Testis (tissue), 3 donors: ENCODE data around the gene NUDT1. TPM values are rescaled to one million over a fixed set of nuclear protein-coding genes. Genes with fewer than 3 reads are reported as not detected.

ENCODE experiments used
- DNase-seq: peaks from one replicate; pipeline ENCODE4 v3.0.0-alpha.2; 2019
- H3K27ac ChIP-seq, 2 donors: fragments of 200-600 bp; sonication (generic); one replicate each; pipeline ENCODE4 v1.5.1; 2019
- H3K27me3 ChIP-seq: fragments of 200-600 bp; sonication (generic); one replicate; pipeline ENCODE4 v1.5.1; 2019
- H3K36me3 ChIP-seq: fragments of 200-600 bp; sonication (generic); one replicate; pipeline ENCODE4 v1.5.1; 2017; ENCODE audit warnings: low read depth; ENCODE audit errors: missing control alignments
- H3K4me1 ChIP-seq: fragments of 200-600 bp; sonication (generic); one replicate; pipeline ENCODE4 v1.5.1; 2019
- H3K4me3 ChIP-seq, 2 donors: fragments of 200-600 bp; sonication (generic); one replicate each; pipeline ENCODE4 v1.5.1; 2017 to 2019
- H3K9me3 ChIP-seq: fragments of 200-600 bp; sonication (generic); one replicate; pipeline ENCODE4 v1.5.1; 2017
- CTCF ChIP-seq, 3 experiments: fragments of 450-650 bp in 2 of 3; fragments of 200-600 bp in 1 of 3; sonication (generic) in 1 of 3; IDR thresholded peaks; one replicate each; pipeline ENCODE4 v1.5.1; 2016 to 2019; ENCODE audit warnings: antibody characterized with exemption in 3 of 3, mild to moderate bottlenecking in 2 of 3, moderate library complexity in 1 of 3
- POLR2A ChIP-seq: fragments of 450-650 bp; IDR thresholded peaks from one replicate; pipeline ENCODE4 v1.6.1; 2017; ENCODE audit warnings: antibody characterized with exemption, mild to moderate bottlenecking, moderate library complexity
- WGBS, 2 donors: methylation state at CpG; one replicate each; pipeline ENCODE4 v1.1.5; 2018; 5-methylcytosine and 5-hydroxymethylcytosine counted together
- intact Hi-C: fragments of 100-400 bp; cut with DNase I; formaldehyde crosslinking; loops from one replicate; pipeline ENCODE4 v1.15.1; 2023; ENCODE audit warnings: low total_unique reads
- polyA plus RNA-seq: library from polyadenylated mRNA; stranded (reverse); fragments of 350-450 nt; fragmentation: Illumina TruSeq; extraction: RNeasy Lipid Tissue Mini Kit (QIAGEN cat#74804); gene quantifications from one replicate; pipeline ENCODE4 v1.2.3, GENCODE V29; 2014; ENCODE audit warnings: low read depth, low replicate concordance; ENCODE audit not compliant: insufficient read depth
- total RNA-seq, 2 donors: library from RNA; depleted of rRNA; stranded (reverse); fragments of >200 nt; gene quantifications; one replicate each; pipeline ENCODE4 v1.2.3, GENCODE V29; 2016

The NUDT1 gene
- total and polyA plus RNA-seq, 3 donors from 2014 or later: 27.5 to 68.0 (median 39.4) TPM

- H3K9me3 ChIP-seq: no peaks in the 10 kb centered on the region
- 86 to 90% methylated on average over 6 to 9 of the region's 9 CpGs for WGBS, 2 donors
- H3K4me1 ChIP-seq: no peaks in the 10 kb centered on the region
- no peak overlapping the region for H3K4me3 ChIP-seq
- intact Hi-C loops: loop anchor here (10.0 kb wide), 1 partner anchor 85 kb away; no protein-coding TSS in a partner anchor
- no peak overlapping the region for H3K27ac ChIP-seq
- TF ChIP-seq CTCF (IDR thresholded peaks at IDR 0.05): no peak
- TF ChIP-seq POLR2A: no peak
- H3K27me3 ChIP-seq: no peaks in the 10 kb centered on the region
- DNase-seq: no peak
- H3K36me3 ChIP-seq: no peaks in the 10 kb centered on the region
Observed at GRCh38 chr7:2259480-2259879, 17.5 kb downstream of the NUDT1 start.

- TF ChIP-seq POLR2A: no peak
- TF ChIP-seq CTCF (IDR thresholded peaks at IDR 0.05): no peak
- no peaks in the 10 kb centered on the region for H3K36me3 ChIP-seq
- DNase-seq: no peak
Observed at GRCh38 chr7:2260820-2261219, 18.8 kb downstream of the NUDT1 start.

GRCh38 chr7:2261611-2262010, 19.6 kb downstream of the NUDT1 start:
- H3K36me3 ChIP-seq: no peaks in the 10 kb centered on the region
- TF ChIP-seq CTCF (IDR thresholded peaks at IDR 0.05): no peak
- TF ChIP-seq POLR2A: no peak
- no peaks in the 10 kb centered on the region for H3K4me1 ChIP-seq
- intact Hi-C loops: no loop called here
- WGBS, 2 donors: 90 to 94% methylated on average over 14 of the region's 14 CpGs
- no peaks in the 10 kb centered on the region for H3K9me3 ChIP-seq
- H3K4me3 ChIP-seq: no peak overlapping the region
- no peak overlapping the region for H3K27ac ChIP-seq
- DNase-seq: no peak
- H3K27me3 ChIP-seq: no peaks in the 10 kb centered on the region

More at GRCh38 chr7:2260820-2261219, 18.8 kb downstream of the NUDT1 start:
- Histone ChIP-seq H3K4me3 (no peak overlapping the region), H3K27ac (no peak overlapping the region), H3K9me3 (no peaks in the 10 kb centered on the region), H3K4me1 (no peaks in the 10 kb centered on the region), H3K27me3 (no peaks in the 10 kb centered on the region)
- intact Hi-C loops: no loop called here
- 61 to 92% methylated on average over 5 of the region's 5 CpGs for WGBS, 2 donors

GRCh38 chr7:2263176-2263575, 21.1 kb downstream of the NUDT1 start:
- no peaks in the 10 kb centered on the region for H3K36me3 ChIP-seq

More at GRCh38 chr7:2263176-2263575, 21.1 kb downstream of the NUDT1 start:
- DNase-seq: no peak
- Histone ChIP-seq H3K9me3 (no peaks in the 10 kb centered on the region), H3K4me1 (no peaks in the 10 kb centered on the region), H3K27ac (no peak overlapping the region), H3K4me3 (no peak overlapping the region), H3K27me3 (no peaks in the 10 kb centered on the region)
- no peak for TF ChIP-seq CTCF (IDR thresholded peaks at IDR 0.05)
- TF ChIP-seq POLR2A: no peak
- WGBS, 2 donors: 89 to 92% methylated on average over 18 of the region's 18 CpGs
- intact Hi-C loops: no loop called here
